Neuronal stem cell (in vitro differentiated cells): ENCODE measurements around the gene RSRP1.
"Not testable (repeated sequence)": the region's sequence is repeated elsewhere in the genome, so short reads cannot be mapped to it uniquely, and the experiment has no call there.

Experiments
- DNase-seq: peaks from one replicate; pipeline ENCODE4 v3.0.0-alpha.2; 2013; ENCODE audit warnings: low spot score
- H2AFZ ChIP-seq: one replicate; pipeline ENCODE4 v1.6.1; 2013; ENCODE audit warnings: mild to moderate bottlenecking, low read length, inconsistent platforms
- H2AK5ac ChIP-seq: 2 replicates; pipeline ENCODE4 v1.6.1; 2013; ENCODE audit warnings: low read depth, mild to moderate bottlenecking, inconsistent platforms, low read length, moderate library complexity, mixed read lengths
- H2BK120ac ChIP-seq: 2 replicates; pipeline ENCODE4 v1.6.1; 2013; ENCODE audit warnings: low read depth, mild to moderate bottlenecking, inconsistent platforms, low read length, moderate library complexity, mixed read lengths
- H2BK12ac ChIP-seq: one replicate; pipeline ENCODE4 v1.6.1; 2013; ENCODE audit warnings: low read length, inconsistent platforms
- H2BK15ac ChIP-seq: 2 replicates; pipeline ENCODE4 v1.6.1; 2013; ENCODE audit warnings: mild to moderate bottlenecking, low read length, inconsistent platforms, mixed read lengths
- H2BK5ac ChIP-seq: one replicate; pipeline ENCODE4 v1.6.1; 2013; ENCODE audit warnings: inconsistent platforms, mild to moderate bottlenecking, low read length, moderate library complexity
- H3K14ac ChIP-seq: one replicate; pipeline ENCODE4 v1.6.1; 2013; ENCODE audit warnings: low read length, inconsistent platforms
- H3K18ac ChIP-seq: 2 replicates; pipeline ENCODE4 v1.6.1; 2013; ENCODE audit warnings: low read length, inconsistent platforms
- H3K23ac ChIP-seq: 2 replicates; pipeline ENCODE4 v1.6.1; 2013; ENCODE audit warnings: low read depth, mild to moderate bottlenecking, mixed read lengths, low read length, inconsistent platforms; ENCODE audit not compliant: poor library complexity
- H3K27ac ChIP-seq: replicated peaks from 3 replicates; pipeline ENCODE4 v1.5.1; 2013; ENCODE audit warnings: low read length, inconsistent platforms
- H3K27me3 ChIP-seq, 3 experiments: 2 replicates each; pipeline ENCODE4 v1.6.1; 2013; ENCODE audit warnings: low read length in 3 of 3, mild to moderate bottlenecking in 2 of 3, inconsistent platforms in 1 of 3, low read depth in 1 of 3, mixed read lengths in 1 of 3, moderate library complexity in 1 of 3; ENCODE audit not compliant: control insufficient read depth in 3 of 3, insufficient read depth in 3 of 3
- H3K36me3 ChIP-seq, 2 donors: replicated peaks in 1 of 2; 2 replicates each; pipeline ENCODE4 v1.6.1; 2013; ENCODE audit warnings: low read length in 2 of 2; ENCODE audit not compliant: control insufficient read depth in 2 of 2, insufficient read depth in 2 of 2
- H3K4ac ChIP-seq: 2 replicates; pipeline ENCODE4 v1.6.1; 2013; ENCODE audit warnings: inconsistent platforms, mild to moderate bottlenecking, low read length, moderate library complexity
- H3K4me1 ChIP-seq, 2 donors: 1 replicate in 1 of 2; 2 replicates in 1 of 2; pipeline ENCODE4 v1.6.1; 2013; ENCODE audit warnings: low read length in 2 of 2, low read depth in 1 of 2; ENCODE audit not compliant: control insufficient read depth in 2 of 2, insufficient read depth in 1 of 2
- H3K4me2 ChIP-seq: one replicate; pipeline ENCODE4 v1.6.1; 2013; ENCODE audit warnings: mild to moderate bottlenecking, low read length, inconsistent platforms; ENCODE audit not compliant: insufficient read depth, poor library complexity, severe bottlenecking
- H3K4me3 ChIP-seq, 2 donors: 2 replicates each; pipeline ENCODE4 v1.5.1; 2013; ENCODE audit warnings: low read length in 2 of 2, mild to moderate bottlenecking in 2 of 2, inconsistent platforms in 1 of 2, moderate library complexity in 1 of 2
- H3K79me1 ChIP-seq: one replicate; pipeline ENCODE4 v1.6.1; 2013; ENCODE audit warnings: low read depth, mild to moderate bottlenecking, inconsistent platforms, low read length, moderate library complexity
- H3K9ac ChIP-seq: one replicate; pipeline ENCODE4 v1.6.1; 2013; ENCODE audit warnings: mild to moderate bottlenecking, low read depth, low read length, inconsistent platforms; ENCODE audit not compliant: poor library complexity
- H3K9me3 ChIP-seq, 2 donors: replicated peaks in 1 of 2; 2 replicates each; pipeline versions ENCODE3 to v1.6.1; 2013; ENCODE audit warnings: low read length in 2 of 2, mild to moderate bottlenecking in 2 of 2, inconsistent platforms in 1 of 2, low read depth in 1 of 2, mixed read lengths in 1 of 2, moderate library complexity in 1 of 2; ENCODE audit not compliant: control insufficient read depth in 2 of 2, insufficient read depth in 1 of 2
- H4K8ac ChIP-seq: one replicate; pipeline ENCODE4 v1.6.1; 2013; ENCODE audit warnings: low read depth, mild to moderate bottlenecking, inconsistent platforms, low read length, moderate library complexity
- H4K91ac ChIP-seq: one replicate; pipeline ENCODE4 v1.6.1; 2013; ENCODE audit warnings: low read length, low read depth, mild to moderate bottlenecking, inconsistent platforms; ENCODE audit not compliant: poor library complexity
- WGBS, 2 donors: extraction: QIAGEN DNeasy Blood & Tissue Kit; methylation state at CpG; one replicate each; pipeline ENCODE4 v1.1.7; 2013; ENCODE audit warnings: missing lambda C conversion rate in 2 of 2, mixed read lengths in 1 of 2; ENCODE audit not compliant: insufficient read length in 2 of 2, insufficient replicate concordance in 1 of 2; ENCODE audit errors: extremely low coverage in 2 of 2; 5-methylcytosine and 5-hydroxymethylcytosine counted together

Gene RSRP1

DNA sequence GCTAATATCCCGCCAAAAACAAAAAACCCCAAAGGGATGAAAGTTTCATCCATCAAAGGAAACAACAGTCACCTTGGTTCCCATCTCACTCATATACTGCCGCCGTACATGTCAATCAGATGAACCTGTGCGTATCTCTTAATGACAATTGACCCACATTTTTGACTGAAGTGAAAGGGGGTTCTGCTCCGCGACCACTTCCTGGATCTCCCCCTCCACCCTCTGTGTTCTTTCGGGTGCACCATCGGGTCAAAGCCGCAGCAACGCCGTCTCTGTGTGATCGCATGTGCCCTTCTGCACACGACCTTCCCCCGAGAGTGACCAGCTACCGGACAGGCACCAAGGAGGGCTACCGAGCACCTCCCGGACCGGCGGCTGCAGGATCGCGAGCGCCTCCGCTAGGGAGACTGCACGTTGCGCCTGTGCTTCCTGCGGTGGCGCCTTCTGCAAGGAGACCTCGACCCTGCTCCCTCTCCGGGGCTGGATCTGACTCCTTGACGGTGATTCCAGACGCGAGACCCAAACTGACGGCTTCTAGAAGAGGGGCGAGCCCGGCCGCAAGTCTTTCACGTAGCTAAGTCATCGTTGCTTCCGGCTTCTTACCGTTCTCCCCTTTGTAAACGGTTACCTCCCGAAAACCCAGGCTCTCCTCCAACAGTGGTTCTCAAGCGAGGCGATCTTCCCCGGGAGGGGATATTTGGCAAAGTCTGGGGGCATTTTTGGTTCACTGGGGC, 19.5 kb upstream of the RSRP1 start:
- DNase-seq: not testable (repeated sequence)

DNA sequence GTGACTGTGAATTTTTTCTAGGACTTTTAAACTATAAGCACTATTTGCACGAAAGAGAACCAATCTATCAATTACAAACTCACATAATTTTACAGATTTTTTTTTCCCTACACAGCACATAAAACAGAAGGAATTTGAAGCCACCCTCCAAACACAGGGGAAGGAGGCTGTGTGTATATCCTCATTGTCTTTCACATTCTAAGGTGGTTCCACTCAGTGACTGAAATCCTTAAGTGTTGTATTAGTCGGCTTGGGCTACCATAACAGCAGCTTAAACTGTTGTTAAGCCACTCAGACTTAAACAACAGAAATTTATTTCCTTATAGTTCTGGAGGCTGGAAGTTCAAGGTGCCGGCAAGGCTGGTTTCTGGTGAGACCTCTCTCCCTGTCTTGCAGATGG, 13.1 kb upstream of the RSRP1 start:
- not testable (repeated sequence) for H3K79me1 ChIP-seq, H3K4me3 ChIP-seq, H3K4me1 ChIP-seq, DNase-seq, H3K9ac ChIP-seq, H3K23ac ChIP-seq, H2AFZ ChIP-seq, H2BK12ac ChIP-seq, H4K8ac ChIP-seq, H3K9me3 ChIP-seq, H2BK120ac ChIP-seq, H2BK5ac ChIP-seq, H3K36me3 ChIP-seq, H3K18ac ChIP-seq, H3K4me2 ChIP-seq, H3K14ac ChIP-seq, H2BK15ac ChIP-seq, H2AK5ac ChIP-seq, H3K4ac ChIP-seq, H3K27me3 ChIP-seq, H3K27ac ChIP-seq, H4K91ac ChIP-seq
- WGBS, 2 donors: no CpG with 5 or more reads among the region's 3 CpGs

More for the DNA sequence above, 19.5 kb upstream of the RSRP1 start:
- H3K27ac ChIP-seq, H2BK120ac ChIP-seq, H2AK5ac ChIP-seq, H3K9me3 ChIP-seq, H2BK12ac ChIP-seq, H4K8ac ChIP-seq, H3K14ac ChIP-seq, H3K4me1 ChIP-seq, H3K36me3 ChIP-seq, H2AFZ ChIP-seq, H4K91ac ChIP-seq, H3K23ac ChIP-seq, H3K18ac ChIP-seq, H2BK5ac ChIP-seq, H3K4ac ChIP-seq, H3K27me3 ChIP-seq, H2BK15ac ChIP-seq, H3K79me1 ChIP-seq: not testable (repeated sequence)
- no CpG with 5 or more reads among the region's 45 CpGs for WGBS, 2 donors
- Histone ChIP-seq H3K4me3 (peak overlapping the region; percentile 46 to 83), H3K9ac (peak overlapping the region; percentile 70), H3K4me2 (peak overlapping the region; percentile 54)

DNA sequence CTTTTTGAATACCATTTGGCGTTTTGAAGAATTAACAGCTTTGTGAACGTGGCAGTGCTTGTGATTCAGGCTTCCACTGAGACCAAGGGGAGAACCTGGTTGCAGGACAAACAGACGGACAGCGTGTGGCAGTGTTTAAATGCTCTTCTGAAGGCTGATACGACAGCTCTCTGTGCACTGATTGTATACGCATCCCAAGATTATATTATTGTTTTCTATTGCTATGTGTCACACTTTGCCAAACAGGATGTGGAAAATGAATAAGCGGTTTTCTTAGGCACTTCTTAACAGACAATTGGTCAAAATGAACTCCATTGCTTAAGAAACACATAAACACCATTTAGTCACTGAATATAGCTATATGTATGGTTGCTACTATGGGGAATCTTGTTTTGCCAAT, 12.6 kb upstream of the RSRP1 start:
- H2BK15ac ChIP-seq, H3K4me1 ChIP-seq, H3K36me3 ChIP-seq, H3K14ac ChIP-seq, H3K9ac ChIP-seq, H3K27ac ChIP-seq, H3K23ac ChIP-seq, H4K8ac ChIP-seq, H2AFZ ChIP-seq, H3K9me3 ChIP-seq, H2BK120ac ChIP-seq, H2BK5ac ChIP-seq, DNase-seq, H3K4me2 ChIP-seq, H3K4me3 ChIP-seq, H3K79me1 ChIP-seq, H3K27me3 ChIP-seq, H2AK5ac ChIP-seq, H2BK12ac ChIP-seq, H3K4ac ChIP-seq, H3K18ac ChIP-seq, H4K91ac ChIP-seq: not testable (repeated sequence)
- WGBS, 2 donors: no CpG with 5 or more reads among the region's 7 CpGs

DNA sequence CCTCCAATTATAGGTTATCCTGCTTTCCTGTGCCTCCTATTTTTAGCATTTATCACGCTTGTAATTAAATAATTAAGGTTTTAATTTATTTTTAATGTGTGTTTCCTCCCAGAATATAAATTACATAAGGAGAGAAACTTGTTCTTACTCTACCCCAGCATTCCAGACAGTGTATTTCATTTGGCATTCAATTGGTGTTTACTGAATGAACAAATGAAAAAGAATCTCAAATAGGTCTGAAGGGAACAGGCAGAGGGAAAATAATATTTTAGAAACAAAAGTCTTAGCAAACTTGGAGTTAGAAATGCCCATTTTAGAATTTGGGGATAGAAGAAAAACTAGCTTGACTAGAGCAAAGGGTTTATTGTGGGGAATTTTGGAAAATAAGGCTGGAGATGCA, 9.9 kb upstream of the RSRP1 start:
- Histone ChIP-seq H4K8ac (no peak overlapping the region), H3K23ac (no peak overlapping the region), H2AK5ac (no peak overlapping the region), H3K27me3 (no peaks in the 10 kb centered on the region), H4K91ac (no peak overlapping the region), H3K27ac (no peak overlapping the region), H2BK12ac (no peak overlapping the region), H3K4ac (no peak overlapping the region), H3K9me3 (no peaks in the 10 kb centered on the region), H3K9ac (no peak overlapping the region), H3K36me3 (no peaks in the 10 kb centered on the region), H2AFZ (no peak overlapping the region), H3K79me1 (no peaks in the 10 kb centered on the region), H3K4me3 (no peak overlapping the region), H3K18ac (no peak overlapping the region), H2BK15ac (no peak overlapping the region), H2BK5ac (no peak overlapping the region), H3K14ac (no peak overlapping the region), H3K4me2 (no peak overlapping the region), H2BK120ac (no peak overlapping the region), H3K4me1 (no peaks in the 10 kb centered on the region)
- no peak for DNase-seq
- WGBS, 2 donors: no CpG with 5 or more reads among the region's 1 CpG
